Thyroid gland (tissue), 4 donors: Measurements from ENCODE around the gene TSPAN7. TPM values are rescaled to one million over a fixed set of nuclear protein-coding genes. Genes with fewer than 3 reads are reported as not detected.

ENCODE experiments used
- DNase-seq, 2 donors: peaks; one replicate each; pipeline ENCODE4 v3.0.0-alpha.2; 2019
- H3K27ac ChIP-seq, 3 donors: fragments of 200-600 bp; sonication (generic); 1 replicate in 2 of 3; 2 replicates in 1 of 3; pipeline ENCODE4 v1.5.1; 2016 to 2019; ENCODE audit warnings: mild to moderate bottlenecking in 1 of 3, moderate library complexity in 1 of 3
- H3K27me3 ChIP-seq: fragments of 200-600 bp; sonication (generic); one replicate; pipeline ENCODE4 v1.5.1; 2019
- H3K36me3 ChIP-seq, 2 donors: fragments of 200-600 bp; sonication (generic); one replicate each; pipeline ENCODE4 v1.5.1; 2016 to 2019
- H3K4me1 ChIP-seq, 2 donors: fragments of 200-600 bp; sonication (generic); one replicate each; pipeline ENCODE4 v1.5.1; 2017 to 2019
- H3K4me3 ChIP-seq, 3 donors: fragments of 200-600 bp; sonication (generic); replicated peaks in 1 of 3; 1 replicate in 2 of 3; 2 replicates in 1 of 3; pipeline ENCODE4 v1.5.1; 2016; ENCODE audit warnings: mild to moderate bottlenecking in 1 of 3
- H3K9me3 ChIP-seq: fragments of 200-600 bp; sonication (generic); one replicate; pipeline ENCODE4 v1.5.1; 2017
- CTCF ChIP-seq, 6 experiments: fragments of 200-600 bp in 3 of 6; fragments of 450-650 bp in 3 of 6; sonication (generic) in 3 of 6; IDR thresholded peaks; one replicate each; pipeline ENCODE4 v1.5.1; 2016 to 2019; ENCODE audit warnings: antibody characterized with exemption in 6 of 6, mild to moderate bottlenecking in 2 of 6, inconsistent platforms in 1 of 6, moderate library complexity in 1 of 6
- POLR2A ChIP-seq, 2 donors: fragments of 450-650 bp; IDR thresholded peaks; one replicate each; pipeline ENCODE4 v1.6.1; 2017; ENCODE audit warnings: antibody characterized with exemption in 2 of 2, mild to moderate bottlenecking in 2 of 2, moderate library complexity in 1 of 2
- WGBS, 2 donors: methylation state at CpG; one replicate each; pipeline ENCODE4 v1.1.5; 2017; 5-methylcytosine and 5-hydroxymethylcytosine counted together
- intact Hi-C: fragments of 100-400 bp; cut with DNase I; formaldehyde crosslinking; loops from one replicate; pipeline ENCODE4 v1.15.1; 2023
- total RNA-seq, 4 donors: library from RNA; depleted of rRNA; stranded (reverse); fragments of >200 nt; gene quantifications; one replicate each; pipeline ENCODE4 v1.2.3, GENCODE V29; 2016

Gene TSPAN7
- total RNA-seq, 4 donors from 2014 or later, result 38.1 to 66.2 (median 55.2) TPM

- WGBS, 2 donors, result 89 to 94% methylated on average over 13 of the region's 13 CpGs
- Histone ChIP-seq H3K9me3 (no peaks in the 10 kb centered on the region), H3K27me3 (no peaks in the 10 kb centered on the region), H3K27ac (no peak overlapping the region), H3K36me3 (no peaks in the 10 kb centered on the region), H3K4me3 (no peak overlapping the region), H3K4me1 (no peaks in the 10 kb centered on the region)
- intact Hi-C loops, result loop anchor here (5.0 kb wide), 1 partner anchor 196 kb away; no protein-coding TSS in a partner anchor
- TF ChIP-seq CTCF (IDR thresholded peaks at IDR 0.05), result no peak
- TF ChIP-seq POLR2A (IDR thresholded peaks at IDR 0.05), result no peak
- no peak for DNase-seq
These were observed 91.6 kb downstream of the TSPAN7 start for GRCh38 chrX:38652934-38653442.

- H3K36me3 ChIP-seq, result no peaks in the 10 kb centered on the region
- intact Hi-C loops, result loop anchor here (5.0 kb wide), 1 partner anchor 197 kb away; no protein-coding TSS in a partner anchor
- no peaks in the 10 kb centered on the region for H3K4me1 ChIP-seq
- no peak overlapping the region for H3K27ac ChIP-seq
- WGBS, 2 donors, result 100% methylated on average over 1 of the region's 1 CpG
- no peak for DNase-seq
- no peaks in the 10 kb centered on the region for H3K9me3 ChIP-seq
- no peak overlapping the region for H3K4me3 ChIP-seq
- H3K27me3 ChIP-seq, result no peaks in the 10 kb centered on the region
- TF ChIP-seq POLR2A (IDR thresholded peaks at IDR 0.05), result no peak
- peak in 5 of 6 experiments; percentile 18 to 48 (median 44) for TF ChIP-seq CTCF (IDR thresholded peaks at IDR 0.05)
These were observed 93.0 kb downstream of the TSPAN7 start for GRCh38 chrX:38654302-38654701.

- Histone ChIP-seq H3K27ac (no peak overlapping the region), H3K4me3 (no peak overlapping the region), H3K4me1 (no peaks in the 10 kb centered on the region), H3K9me3 (no peaks in the 10 kb centered on the region), H3K36me3 (no peaks in the 10 kb centered on the region), H3K27me3 (no peaks in the 10 kb centered on the region)
- intact Hi-C loops, result no loop called here
- no peak for TF ChIP-seq CTCF (IDR thresholded peaks at IDR 0.05)
- no peak for TF ChIP-seq POLR2A (IDR thresholded peaks at IDR 0.05)
- WGBS, 2 donors, result 83 to 90% methylated on average over 4 of the region's 4 CpGs
- DNase-seq, result no peak
These were observed 95.1 kb downstream of the TSPAN7 start for GRCh38 chrX:38656350-38656915.

- Histone ChIP-seq H3K4me3 (no peak overlapping the region), H3K27ac (no peak overlapping the region), H3K36me3 (no peaks in the 10 kb centered on the region), H3K27me3 (no peaks in the 10 kb centered on the region), H3K9me3 (no peaks in the 10 kb centered on the region), H3K4me1 (no peaks in the 10 kb centered on the region)
- intact Hi-C loops, result no loop called here
- no peak for DNase-seq
- TF ChIP-seq CTCF (IDR thresholded peaks at IDR 0.05), result no peak
- no peak for TF ChIP-seq POLR2A (IDR thresholded peaks at IDR 0.05)
These were observed 96.2 kb downstream of the TSPAN7 start for GRCh38 chrX:38657562-38657961.

DNA sequence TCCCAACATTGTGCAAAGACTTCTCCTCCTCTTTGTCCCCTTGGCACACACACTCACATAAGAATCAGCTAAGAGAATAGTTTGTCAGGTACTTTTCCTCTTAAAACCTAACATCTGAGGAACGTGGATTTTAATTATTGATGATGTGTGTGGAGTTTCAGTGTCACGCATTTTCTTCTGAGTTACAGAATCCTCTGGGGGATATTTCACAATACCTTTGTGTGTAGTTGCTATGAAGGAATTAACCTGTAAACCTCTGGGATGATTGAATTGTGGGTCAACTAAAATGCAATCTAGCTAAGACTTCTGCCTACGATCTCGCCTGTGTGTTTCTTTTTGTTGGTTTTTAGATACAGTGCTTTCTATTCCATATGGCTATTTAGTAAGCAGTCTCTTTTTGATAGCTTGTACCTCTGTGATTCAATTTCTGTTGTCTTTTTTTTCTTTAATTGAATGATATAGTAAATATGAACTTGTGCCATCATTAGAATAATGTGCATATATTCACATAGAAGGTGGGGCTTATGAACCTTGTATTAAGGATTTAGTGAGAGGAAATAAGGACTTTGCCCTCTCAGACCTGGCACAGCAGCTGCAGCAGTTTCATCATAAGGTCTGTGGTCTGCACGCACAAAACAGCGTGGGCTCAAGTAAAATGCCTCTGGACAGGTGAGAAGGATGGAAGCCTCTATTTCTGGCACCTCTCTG is 99.2 kb downstream of the TSPAN7 start:
- Histone ChIP-seq H3K27ac (no peak overlapping the region), H3K4me1 (no peaks in the 10 kb centered on the region), H3K9me3 (no peaks in the 10 kb centered on the region), H3K27me3 (no peaks in the 10 kb centered on the region), H3K4me3 (no peak overlapping the region), H3K36me3 (no peaks in the 10 kb centered on the region)
- WGBS, 2 donors, result 80 to 89% methylated on average over 6 of the region's 6 CpGs
- TF ChIP-seq POLR2A (IDR thresholded peaks at IDR 0.05), result no peak
- no peak for TF ChIP-seq CTCF (IDR thresholded peaks at IDR 0.05)
- intact Hi-C loops, result no loop called here
- DNase-seq, result no peak
